B cell (primary cell): ENCODE measurements around the gene KRTAP4-5.
"Not testable (repeated sequence)": the region's sequence is repeated elsewhere in the genome, so short reads cannot be mapped to it uniquely, and the experiment has no call there.

Source experiments
- EZH2 ChIP-seq: IDR thresholded peaks from 2 replicates; pipeline ENCODE4 v1.6.1; 2012; ENCODE audit warnings: borderline replicate concordance, low read depth, mild to moderate bottlenecking, moderate library complexity, low read length; ENCODE audit not compliant: insufficient read depth, poor library complexity, severe bottlenecking
- TF ChIP-seq, protein P1 (sequence below): fragments of 200-600 bp; IDR thresholded peaks from one replicate; pipeline ENCODE4 v1.8.0; 2022; ENCODE audit warnings: antibody characterized with exemption, mild to moderate bottlenecking

DNA sequence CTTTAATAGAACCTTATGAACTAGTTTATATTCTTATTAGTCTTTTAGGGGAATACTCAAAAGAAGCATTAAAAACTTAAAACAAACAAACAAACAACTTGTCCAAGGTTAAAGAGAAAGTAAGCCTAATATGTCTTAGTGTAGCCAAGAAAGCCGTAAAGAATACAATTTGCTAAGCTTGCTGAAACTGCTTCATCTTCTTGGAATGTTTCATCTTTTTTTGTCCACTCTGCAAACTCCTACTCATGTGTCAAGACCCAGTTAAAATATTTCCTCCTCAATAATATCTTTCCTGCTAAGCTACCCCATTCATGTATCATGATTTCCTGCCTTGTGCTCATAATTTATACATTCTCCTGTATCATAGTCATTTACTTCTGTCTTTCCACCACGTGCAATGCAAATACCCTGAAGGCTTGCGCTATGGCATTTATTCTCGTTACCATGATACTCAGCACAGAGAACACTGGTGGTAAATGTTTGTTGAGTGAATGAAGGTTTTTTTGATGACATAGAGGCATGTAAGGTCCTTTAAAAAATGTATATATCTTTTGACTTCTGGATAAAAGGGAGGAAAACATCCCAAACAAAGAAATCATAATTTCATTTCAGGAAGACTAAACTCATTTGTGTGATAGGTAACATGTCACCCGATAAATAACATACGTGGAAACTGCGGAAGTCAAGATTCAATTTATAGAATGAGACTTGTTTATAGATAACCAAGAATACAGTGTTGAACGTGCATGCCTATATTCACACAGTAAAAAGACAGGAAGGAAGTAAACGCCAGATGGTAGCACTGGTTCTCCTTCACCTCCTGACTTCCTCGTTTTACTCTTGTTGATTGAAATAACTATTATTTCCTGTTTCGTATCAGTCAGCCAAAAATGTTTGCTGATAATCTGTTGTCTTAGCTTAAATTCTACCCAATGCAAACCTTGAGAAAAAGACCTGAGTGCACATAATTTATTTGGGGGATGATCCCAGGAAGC, 29.6 kb downstream of the KRTAP4-5 start:
- TF ChIP-seq, protein P1, sequence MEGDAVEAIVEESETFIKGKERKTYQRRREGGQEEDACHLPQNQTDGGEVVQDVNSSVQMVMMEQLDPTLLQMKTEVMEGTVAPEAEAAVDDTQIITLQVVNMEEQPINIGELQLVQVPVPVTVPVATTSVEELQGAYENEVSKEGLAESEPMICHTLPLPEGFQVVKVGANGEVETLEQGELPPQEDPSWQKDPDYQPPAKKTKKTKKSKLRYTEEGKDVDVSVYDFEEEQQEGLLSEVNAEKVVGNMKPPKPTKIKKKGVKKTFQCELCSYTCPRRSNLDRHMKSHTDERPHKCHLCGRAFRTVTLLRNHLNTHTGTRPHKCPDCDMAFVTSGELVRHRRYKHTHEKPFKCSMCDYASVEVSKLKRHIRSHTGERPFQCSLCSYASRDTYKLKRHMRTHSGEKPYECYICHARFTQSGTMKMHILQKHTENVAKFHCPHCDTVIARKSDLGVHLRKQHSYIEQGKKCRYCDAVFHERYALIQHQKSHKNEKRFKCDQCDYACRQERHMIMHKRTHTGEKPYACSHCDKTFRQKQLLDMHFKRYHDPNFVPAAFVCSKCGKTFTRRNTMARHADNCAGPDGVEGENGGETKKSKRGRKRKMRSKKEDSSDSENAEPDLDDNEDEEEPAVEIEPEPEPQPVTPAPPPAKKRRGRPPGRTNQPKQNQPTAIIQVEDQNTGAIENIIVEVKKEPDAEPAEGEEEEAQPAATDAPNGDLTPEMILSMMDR = not testable (repeated sequence)
- not testable (repeated sequence) for TF ChIP-seq EZH2
